H1 (cell line): ENCODE data around the gene NRTN. TPM values are rescaled to one million over a fixed set of nuclear protein-coding genes. Genes with fewer than 3 reads are reported as not detected.

Experiments used
- CTCF ChIA-PET: fragments of 300-600 bp; sonication (Branson Sonifier 250); formaldehyde crosslinking; loops from one replicate; lab custom pipeline; 2021; ENCODE audit not compliant: partially characterized antibody; lab: Charles Lee
- POLR2A ChIA-PET: fragments of 300-600 bp; sonication (Branson Sonifier 250); formaldehyde crosslinking; loops from one replicate; lab custom pipeline; 2021; ENCODE audit warnings: inconsistent platforms; ENCODE audit not compliant: partially characterized antibody; lab: Charles Lee
- DNase-seq, 2 experiments: peaks; one replicate each; pipeline versions ENCODE4 v3.0.0 to v3.0.0-alpha.2; 2010 to 2022; ENCODE audit warnings: low spot score in 2 of 2, low read depth in 1 of 2, mixed read lengths in 1 of 2
- FAIRE-seq: peaks from 2 replicates; lab custom pipeline; 2011; peaks lifted over from hg19 to GRCh38; lab: Jason Lieb, UNC
- H2AFZ ChIP-seq: 2 replicates; pipeline ENCODE4 v1.8.1; 2012; ENCODE audit warnings: low read length, inconsistent platforms
- H2AK5ac ChIP-seq: 2 replicates; pipeline ENCODE4 v1.6.1; 2013; ENCODE audit warnings: low read depth, low read length
- H2BK120ac ChIP-seq: replicated peaks from 2 replicates; pipeline ENCODE3; 2013; ENCODE audit warnings: low read depth, low read length, inconsistent platforms
- H2BK12ac ChIP-seq: 2 replicates; pipeline ENCODE4 v1.6.1; 2013; ENCODE audit warnings: low read depth, low read length
- H2BK15ac ChIP-seq: 2 replicates; pipeline ENCODE4 v1.6.1; 2013; ENCODE audit warnings: low read length
- H2BK20ac ChIP-seq: 2 replicates; pipeline ENCODE4 v1.6.1; 2013; ENCODE audit warnings: low read length
- H2BK5ac ChIP-seq: 2 replicates; pipeline ENCODE4 v1.6.1; 2013; ENCODE audit warnings: low read depth, low read length
- H3K14ac ChIP-seq: 2 replicates; pipeline ENCODE4 v1.6.1; 2013; ENCODE audit warnings: inconsistent platforms; ENCODE audit not compliant: insufficient read length
- H3K18ac ChIP-seq: 2 replicates; pipeline ENCODE4 v1.6.1; 2013; ENCODE audit warnings: low read length; ENCODE audit errors: extremely low read depth
- H3K23ac ChIP-seq: 2 replicates; pipeline ENCODE4 v1.6.1; 2013; ENCODE audit warnings: inconsistent platforms; ENCODE audit not compliant: insufficient read length
- H3K23me2 ChIP-seq: 2 replicates; pipeline ENCODE4 v1.6.1; 2013; ENCODE audit warnings: low read depth, low read length
- H3K27ac ChIP-seq: 2 replicates; pipeline ENCODE4 v1.6.1; 2011; ENCODE audit warnings: low read depth, low read length, inconsistent platforms
- H3K27me3 ChIP-seq, 4 experiments: replicated peaks in 1 of 4; 1 replicate in 1 of 4; 2 replicates in 3 of 4; pipeline versions ENCODE4 v1.6.1 to v1.8.1; 2011 to 2013; ENCODE audit warnings: low read length in 3 of 4, mild to moderate bottlenecking in 3 of 4, inconsistent platforms in 2 of 4, mixed read lengths in 2 of 4, moderate library complexity in 1 of 4; ENCODE audit not compliant: control insufficient read depth in 3 of 4, insufficient read depth in 3 of 4; ENCODE audit errors: extremely low read depth in 1 of 4
- H3K36me3 ChIP-seq, 4 experiments: 2 replicates each; pipeline versions ENCODE4 v1.6.1 to v1.8.1; 2011 to 2013; ENCODE audit warnings: mild to moderate bottlenecking in 4 of 4, low read length in 3 of 4, moderate library complexity in 2 of 4, control low read depth in 1 of 4, inconsistent platforms in 1 of 4; ENCODE audit not compliant: insufficient read depth in 4 of 4, control insufficient read depth in 2 of 4
- H3K4ac ChIP-seq: replicated peaks from 2 replicates; pipeline ENCODE3; 2013; ENCODE audit warnings: low read length, low read depth, mixed read lengths, inconsistent platforms; ENCODE audit not compliant: insufficient read length
- H3K4me1 ChIP-seq, 4 experiments: replicated peaks in 1 of 4; 1 replicate in 1 of 4; 2 replicates in 3 of 4; pipeline versions ENCODE4 v1.6.1 to v1.8.1; 2011 to 2013; ENCODE audit warnings: low read length in 3 of 4, inconsistent platforms in 2 of 4, mixed read lengths in 1 of 4; ENCODE audit not compliant: insufficient read depth in 4 of 4, control insufficient read depth in 3 of 4
- H3K4me2 ChIP-seq, 2 experiments: 2 replicates each; pipeline versions ENCODE4 v1.6.1 to v1.8.1; 2011 to 2013; ENCODE audit warnings: low read depth in 2 of 2, low read length in 2 of 2, control low read depth in 1 of 2, inconsistent platforms in 1 of 2, mild to moderate bottlenecking in 1 of 2; ENCODE audit not compliant: insufficient read depth in 1 of 2
- H3K4me3 ChIP-seq, 4 experiments: fragments of 200-600, 300-600 bp in 1 of 4; sonication (generic), shearing (Covaris generic), sonication (Bioruptor Twin) in 1 of 4; 2 replicates each; pipeline versions ENCODE4 v1.5.1 to v1.8.1; 2011 to 2016; ENCODE audit warnings: low read length in 4 of 4, low read depth in 3 of 4, control low read depth in 2 of 4, inconsistent platforms in 2 of 4, mild to moderate bottlenecking in 2 of 4, mixed read lengths in 1 of 4, moderate library complexity in 1 of 4; ENCODE audit not compliant: insufficient read depth in 2 of 4; ENCODE audit errors: extremely low read depth in 1 of 4
- H3K56ac ChIP-seq: replicated peaks from 2 replicates; pipeline ENCODE3; 2013; ENCODE audit warnings: low read depth, mild to moderate bottlenecking, mixed read lengths, low read length, inconsistent platforms; ENCODE audit not compliant: insufficient read length
- H3K79me1 ChIP-seq: 2 replicates; pipeline ENCODE4 v1.6.1; 2013; ENCODE audit warnings: low read depth, low read length, control low read depth
- H3K79me2 ChIP-seq, 2 experiments: 2 replicates each; pipeline versions ENCODE4 v1.6.1 to v1.8.1; 2012 to 2013; ENCODE audit warnings: low read length in 2 of 2, mild to moderate bottlenecking in 2 of 2, inconsistent platforms in 1 of 2; ENCODE audit not compliant: insufficient read depth in 2 of 2, control insufficient read depth in 1 of 2
- H3K9ac ChIP-seq, 4 experiments: replicated peaks in 1 of 4; 1 replicate in 1 of 4; 2 replicates in 3 of 4; pipeline versions ENCODE4 v1.6.1 to v1.8.1; 2011 to 2013; ENCODE audit warnings: low read depth in 3 of 4, low read length in 3 of 4, control low read depth in 2 of 4, mild to moderate bottlenecking in 2 of 4, moderate library complexity in 2 of 4, inconsistent platforms in 1 of 4; ENCODE audit errors: extremely low read depth in 1 of 4
- H3K9me3 ChIP-seq, 2 experiments: 2 replicates each; pipeline versions ENCODE4 v1.6.1 to v1.8.1; 2012 to 2013; ENCODE audit warnings: mild to moderate bottlenecking in 2 of 2, moderate library complexity in 2 of 2, control low read depth in 1 of 2, inconsistent platforms in 1 of 2, low read depth in 1 of 2, low read length in 1 of 2, mixed read lengths in 1 of 2; ENCODE audit not compliant: insufficient read depth in 2 of 2
- H4K20me1 ChIP-seq, 2 experiments: replicated peaks in 1 of 2; 2 replicates each; pipeline versions ENCODE3 to v1.8.1; 2011 to 2013; ENCODE audit warnings: inconsistent platforms in 2 of 2, low read length in 2 of 2, mild to moderate bottlenecking in 1 of 2; ENCODE audit not compliant: insufficient read depth in 2 of 2, control insufficient read depth in 1 of 2
- H4K5ac ChIP-seq: 2 replicates; pipeline ENCODE4 v1.6.1; 2013; ENCODE audit warnings: low read length, low read depth, mixed read lengths, inconsistent platforms; ENCODE audit not compliant: insufficient read length
- H4K8ac ChIP-seq: 2 replicates; pipeline ENCODE4 v1.8.0; 2013; ENCODE audit warnings: mild to moderate bottlenecking, moderate library complexity, low read length, inconsistent platforms; ENCODE audit not compliant: insufficient read depth; ENCODE audit errors: extremely low read depth
- H4K91ac ChIP-seq: replicated peaks from 2 replicates; pipeline ENCODE3; 2013; ENCODE audit warnings: low read length, mixed read lengths, inconsistent platforms; ENCODE audit not compliant: insufficient read length
- CEBPB ChIP-seq: IDR thresholded peaks from 2 replicates; pipeline ENCODE4 v1.6.1; 2012; ENCODE audit warnings: low read depth, low read length
- E2F6 ChIP-seq: IDR thresholded peaks from 2 replicates; pipeline ENCODE4 v1.6.1; 2012; ENCODE audit warnings: inconsistent platforms
- EGR1 ChIP-seq: IDR thresholded peaks from 2 replicates; pipeline ENCODE4 v1.6.1; 2011; ENCODE audit warnings: low read depth, low read length, borderline replicate concordance
- EZH2 ChIP-seq: fragments of 200-600 bp; sonication (generic); IDR thresholded peaks from 2 replicates; pipeline ENCODE4 v1.7.1; 2012; ENCODE audit warnings: low read depth, mild to moderate bottlenecking, moderate library complexity, low read length, inconsistent platforms; ENCODE audit not compliant: severe bottlenecking
- SRF ChIP-seq: IDR thresholded peaks from 2 replicates; pipeline ENCODE4 v1.6.1; 2011; ENCODE audit warnings: mild to moderate bottlenecking, low read depth, low read length, moderate library complexity
- WGBS, 2 experiments: shearing (Covaris generic) in 1 of 2; methylation state at CpG; one replicate each; pipeline versions ENCODE4 v1.1.6 to v1.1.7; 2013 to 2015; ENCODE audit warnings: low lambda C conversion rate in 2 of 2, mixed read lengths in 2 of 2, inconsistent platforms in 1 of 2, low coverage in 1 of 2, missing lambda C conversion rate in 1 of 2; ENCODE audit not compliant: insufficient replicate concordance in 2 of 2, insufficient coverage in 1 of 2, insufficient read length in 1 of 2; ENCODE audit errors: extremely low coverage in 1 of 2, missing lambda C conversion rate in 1 of 2; 5-methylcytosine and 5-hydroxymethylcytosine counted together
- polyA plus RNA-seq, 7 experiments: library from polyadenylated mRNA; depleted of rRNA in 3 of 7; stranded (reverse) in 5 of 7; unstranded in 2 of 7; fragments of >200 nt in 5 of 7; fragments of 200-250 nt in 2 of 7; gene quantifications; 1 replicate in 5 of 7; 2 replicates in 1 of 7; 4 replicates in 1 of 7; pipeline versions ENCODE4 v1.2.1 to v1.2.3, GENCODE V29; 2011 to 2013; ENCODE audit warnings: missing spikeins in 2 of 7, mixed read lengths in 2 of 7
- total RNA-seq: library from RNA; stranded (reverse); fragmentation: NEBNext Ultra II Directional; extraction: Animal tissue kit (Norgen Biotek cat#: 25700); gene quantifications from 2 replicates; pipeline ENCODE4 v1.2.1, GENCODE V29; 2021

Gene NRTN
- total and polyA plus RNA-seq, 2 of the 8 experiments (the other 6 are each of a cell fraction or from before 2014, with no cell fraction given) = 3.9 to 5.3 TPM

GRCh38 chr19:5870986-5871394 is 66.1 kb downstream of the NRTN start:
- H4K8ac ChIP-seq = no peak overlapping the region
- no peak overlapping the region for H3K4ac ChIP-seq
- H3K56ac ChIP-seq = no peak overlapping the region
- no peak overlapping the region for H3K14ac ChIP-seq
- peaks cover 0 to 2% (median 0%) of the 10 kb centered on the region in 4 experiments; a peak in 2 of 7 replicates for H3K27me3 ChIP-seq
- H3K23ac ChIP-seq = no peak overlapping the region
- no peak overlapping the region for H3K27ac ChIP-seq
- H3K79me2 ChIP-seq = no peaks in the 10 kb centered on the region
- H3K4me2 ChIP-seq = no peak overlapping the region
- no peaks in the 10 kb centered on the region for H3K9me3 ChIP-seq
- CTCF ChIA-PET = interaction anchor here (0.7 to 1.8 kb wide), 4 partner anchors 24 to 52 kb away, joined by 3 to 6 read pairs (median 4); partner anchors contain the start of gene FUT6
- H2AFZ ChIP-seq = no peak overlapping the region
- TF ChIP-seq EZH2 = no peak
- no peak for TF ChIP-seq CEBPB
- TF ChIP-seq SRF = no peak
- TF ChIP-seq E2F6 = no peak
- TF ChIP-seq EGR1 = no peak
- no peak overlapping the region for H2BK15ac ChIP-seq
- H2AK5ac ChIP-seq = no peak overlapping the region
- H2BK120ac ChIP-seq = no peak overlapping the region
- H3K23me2 ChIP-seq = no peaks in the 10 kb centered on the region
- H2BK5ac ChIP-seq = no peak overlapping the region
- H3K4me3 ChIP-seq = no peak overlapping the region
- no peaks in the 10 kb centered on the region; a peak in 1 of 7 replicates for H3K4me1 ChIP-seq
- no peak for DNase-seq
- no peaks in the 10 kb centered on the region for H3K79me1 ChIP-seq
- H3K18ac ChIP-seq = no peak overlapping the region
- no peak for FAIRE-seq
- H2BK20ac ChIP-seq = no peak overlapping the region; the same call in 1 of the 2 replicates
- H4K20me1 ChIP-seq = no peaks in the 10 kb centered on the region
- no peak overlapping the region for H4K91ac ChIP-seq
- WGBS, 2 experiments = 89% methylated on average over 12 of the region's 12 CpGs; no CpG with 5 or more reads in 1 of the 2 experiments
- no peak overlapping the region for H3K9ac ChIP-seq
- POLR2A ChIA-PET = interaction anchor here (0.6 to 1.8 kb wide), 2 partner anchors 32 to 339 kb away, joined by 3 to 4 read pairs; partner anchors contain the start of gene NDUFA11
- no peak overlapping the region for H4K5ac ChIP-seq
- H3K36me3 ChIP-seq = no peaks in the 10 kb centered on the region
- H2BK12ac ChIP-seq = no peak overlapping the region
